HepG2 (cell line): ENCODE measurements around the gene WDR47. TPM values are rescaled to one million over a fixed set of nuclear protein-coding genes. Genes with fewer than 3 reads are reported as not detected.

ENCODE experiments used
- ARID3A ChIP-seq: IDR thresholded peaks from 2 replicates; pipeline ENCODE4 v1.6.1; 2012; ENCODE audit warnings: low read depth, low read length, improper control_type of control experiment
- ASH2L ChIP-seq: fragments of 300-600, 200-600 bp; sonication (generic); IDR thresholded peaks from 2 replicates; pipeline ENCODE4 v1.7.0; 2017; ENCODE audit warnings: low read depth, mild to moderate bottlenecking, moderate library complexity, mixed read lengths, low read length; ENCODE audit not compliant: insufficient read length
- ATRX ChIP-seq: sonication (generic); formaldehyde crosslinking; IDR thresholded peaks from 2 replicates; pipeline ENCODE4 v1.4.0; 2020; ENCODE audit warnings: missing genetic modification reagents, borderline replicate concordance
- JUND ChIP-seq: sonication (generic); formaldehyde crosslinking; IDR thresholded peaks from 2 replicates; pipeline ENCODE4 v1.8.0; 2022; ENCODE audit warnings: mild to moderate bottlenecking, missing genetic modification reagents
- KDM1A ChIP-seq: IDR thresholded peaks from 2 replicates; pipeline ENCODE4 v1.6.1; 2016; ENCODE audit warnings: missing compliant biosample characterization
- KDM3A ChIP-seq: IDR thresholded peaks from 2 replicates; pipeline ENCODE4 v1.6.1; 2018; ENCODE audit warnings: low read depth, missing compliant biosample characterization
- KLF13 ChIP-seq: sonication (generic); formaldehyde crosslinking; IDR thresholded peaks from 2 replicates; pipeline ENCODE4 v1.4.0; 2020; ENCODE audit warnings: mild to moderate bottlenecking, missing genetic modification reagents
- MAX ChIP-seq: IDR thresholded peaks from 2 replicates; pipeline ENCODE4 v1.6.1; 2012; ENCODE audit warnings: inconsistent platforms
- MEIS2 ChIP-seq: sonication (generic); formaldehyde crosslinking; IDR thresholded peaks from 2 replicates; pipeline ENCODE4 v1.9.0; 2021; ENCODE audit warnings: mild to moderate bottlenecking, missing genetic modification reagents
- MLX ChIP-seq: IDR thresholded peaks from 2 replicates; pipeline ENCODE4 v1.6.1; 2016
- MTA1 ChIP-seq: sonication (generic); formaldehyde crosslinking; IDR thresholded peaks from 2 replicates; pipeline ENCODE4 v1.4.0; 2020; ENCODE audit warnings: missing genetic modification reagents, mild to moderate bottlenecking, borderline replicate concordance
- MZF1 ChIP-seq: sonication (generic); formaldehyde crosslinking; IDR thresholded peaks from 2 replicates; pipeline ENCODE4 v1.8.1; 2023; ENCODE audit warnings: mild to moderate bottlenecking, missing genetic modification reagents, borderline replicate concordance
- NFKB2 ChIP-seq: sonication (generic); formaldehyde crosslinking; IDR thresholded peaks from 2 replicates; pipeline ENCODE4 v1.4.0; 2020; ENCODE audit warnings: missing genetic modification reagents, borderline replicate concordance
- PBX3 ChIP-seq: sonication (generic); formaldehyde crosslinking; IDR thresholded peaks from 2 replicates; pipeline ENCODE4 v1.8.1; 2023; ENCODE audit warnings: missing genetic modification reagents, inconsistent platforms, borderline replicate concordance
- SALL1 ChIP-seq: sonication (generic); formaldehyde crosslinking; IDR thresholded peaks from 2 replicates; pipeline ENCODE4 v1.8.0; 2022; ENCODE audit warnings: mild to moderate bottlenecking, missing genetic modification reagents
- SAP130 ChIP-seq: IDR thresholded peaks from 2 replicates; pipeline ENCODE4 v1.6.1; 2016; ENCODE audit warnings: low read depth
- TBP ChIP-seq: sonication (generic); formaldehyde crosslinking; IDR thresholded peaks from 2 replicates; pipeline ENCODE4 v1.5.0; 2020; ENCODE audit warnings: missing genetic modification reagents
- TCF12 ChIP-seq, 2 experiments: fragments of 450-650 bp in 1 of 2; sonication (generic) in 1 of 2; formaldehyde crosslinking in 1 of 2; IDR thresholded peaks; 2 replicates each; pipeline versions ENCODE4 v1.6.1 to v1.8.0; 2017 to 2022; ENCODE audit warnings: antibody characterized with exemption in 1 of 2, mild to moderate bottlenecking in 1 of 2, missing genetic modification reagents in 1 of 2, moderate library complexity in 1 of 2
- TOPORS ChIP-seq: sonication (generic); formaldehyde crosslinking; IDR thresholded peaks from 2 replicates; pipeline ENCODE4 v1.8.0; 2023; ENCODE audit warnings: mild to moderate bottlenecking, missing genetic modification reagents
- ZNF24 ChIP-seq: fragments of 450-650 bp; IDR thresholded peaks from 2 replicates; pipeline ENCODE4 v1.6.1; 2017; ENCODE audit warnings: antibody characterized with exemption, mild to moderate bottlenecking
- ZNF276 ChIP-seq: sonication (generic); formaldehyde crosslinking; IDR thresholded peaks from 2 replicates; pipeline ENCODE4 v1.4.0; 2020; ENCODE audit warnings: mild to moderate bottlenecking, low read depth, missing genetic modification reagents
- ZNF547 ChIP-seq: sonication (generic); formaldehyde crosslinking; IDR thresholded peaks from 2 replicates; pipeline ENCODE4 v1.5.1; 2020; ENCODE audit warnings: mild to moderate bottlenecking, missing genetic modification reagents
- ZNF816 ChIP-seq: sonication (generic); formaldehyde crosslinking; IDR thresholded peaks from 2 replicates; pipeline ENCODE4 v1.8.0; 2022; ENCODE audit warnings: missing genetic modification reagents, mild to moderate bottlenecking, borderline replicate concordance
- polyA plus RNA-seq, 8 experiments: library from polyadenylated mRNA; depleted of rRNA in 3 of 8; stranded (reverse) in 7 of 8; unstranded in 1 of 8; fragments of >200 nt; fragmentation: Illumina TruSeq in 4 of 8; extraction: Trizol in 4 of 8; gene quantifications; 2 replicates each; pipeline versions ENCODE4 v1.2.1 to v1.2.3, GENCODE V29; 2011 to 2016; ENCODE audit warnings: low read depth in 4 of 8, missing spikeins in 1 of 8, mixed read lengths in 1 of 8; ENCODE audit not compliant: insufficient read depth in 1 of 8
- total RNA-seq, 5 experiments: library from RNA; depleted of rRNA; stranded (reverse); fragments of >200 nt; fragmentation: Illumina TruSeq; extraction: Trizol; gene quantifications; 2 replicates each; pipeline ENCODE4 v1.2.3, GENCODE V29; 2016; ENCODE audit warnings: low read depth in 1 of 5

The WDR47 gene
- total and polyA plus RNA-seq, 2 of the 13 experiments (the other 11 are each of a cell fraction or from before 2014, with no cell fraction given): 4.3 to 5.9 TPM

- TF ChIP-seq ARID3A (no peak), KDM3A (CRISPR knock-in tag) (0 out of 2 replicates have a peak, but pooled peaks have one; percentile 73), KLF13 (CRISPR knock-in tag) (no peak), TOPORS (CRISPR knock-in tag) (no peak), ZNF24 (no peak), JUND (CRISPR knock-in tag) (0 out of 2 replicates have a peak, but pooled peaks have one; percentile 36), MTA1 (CRISPR knock-in tag) (no peak), ZNF276 (no peak), ATRX (CRISPR knock-in tag) (no peak), ASH2L (peak; percentile 87), MLX (CRISPR knock-in tag) (peak; percentile 55; the same call in 1 of the 2 replicates), ZNF816 (CRISPR knock-in tag) (no peak), MEIS2 (CRISPR knock-in tag) (no peak; the same call in 1 of the 2 replicates), NFKB2 (CRISPR knock-in tag) (no peak; the same call in 1 of the 2 replicates), MAX (peak; percentile 85), SAP130 (peak; percentile 100), TBP (CRISPR knock-in tag) (no peak), MZF1 (CRISPR knock-in tag) (no peak), TCF12 (IDR thresholded peaks at IDR 0.05) (no peak), TCF12 (CRISPR knock-in tag; IDR thresholded peaks at IDR 0.05) (no peak), ZNF547 (CRISPR knock-in tag) (no peak; the same call in 1 of the 2 replicates), KDM1A (CRISPR knock-in tag) (no peak), SALL1 (CRISPR knock-in tag) (peak; percentile 92), PBX3 (CRISPR knock-in tag) (no peak)
These were observed 33.9 kb upstream of the WDR47 start, which contains the start of gene TAF13 (continued) for GRCh38 chr1:109075531-109076490.
